HG02623 (cell line): ENCODE results near the gene ENTPD8.
"Not testable (repeated sequence)": the region's sequence is repeated elsewhere in the genome, so short reads cannot be mapped to it uniquely, and the experiment has no call there.

ENCODE experiments used
- ATAC-seq: cut with Tn5 transposase; IDR thresholded peaks from one replicate; pipeline ENCODE4 v1.9.1; 2021; ENCODE audit warnings: moderate library complexity; ENCODE audit not compliant: unreplicated experiment

ENTPD8 gene

GRCh38 chr9:137411645-137412380 lies 29.3 kb downstream of the ENTPD8 start:
- ATAC-seq: no peak

- ATAC-seq: no peak
Observed at GRCh38 chr9:137411260-137411644, 29.9 kb downstream of the ENTPD8 start.

GRCh38 chr9:137410891-137411249 lies 30.3 kb downstream of the ENTPD8 start:
- no peak for ATAC-seq

GRCh38 chr9:137410236-137410890 lies 30.8 kb downstream of the ENTPD8 start:
- ATAC-seq: not testable (repeated sequence)

- no peak for ATAC-seq
Observed at GRCh38 chr9:137409515-137409914, 31.6 kb downstream of the ENTPD8 start.

- no peak for ATAC-seq
Observed at GRCh38 chr9:137408651-137409405, 32.3 kb downstream of the ENTPD8 start.

GRCh38 chr9:137407590-137408300 lies 33.4 kb downstream of the ENTPD8 start:
- ATAC-seq: no peak

GRCh38 chr9:137406876-137407589 lies 34.1 kb downstream of the ENTPD8 start:
- ATAC-seq: no peak

GRCh38 chr9:137406085-137406760 lies 34.9 kb downstream of the ENTPD8 start:
- ATAC-seq: no peak

GRCh38 chr9:137405677-137406081 lies 35.5 kb downstream of the ENTPD8 start:
- ATAC-seq: no peak

GRCh38 chr9:137404961-137405567 lies 36.1 kb downstream of the ENTPD8 start:
- ATAC-seq: no peak

GRCh38 chr9:137403269-137403668 lies 37.9 kb downstream of the ENTPD8 start:
- no peak for ATAC-seq

GRCh38 chr9:137402746-137403145 lies 38.4 kb downstream of the ENTPD8 start:
- no peak for ATAC-seq

GRCh38 chr9:137398561-137399468 lies 42.3 kb downstream of the ENTPD8 start:
- no peak for ATAC-seq

GRCh38 chr9:137397675-137398423 lies 43.3 kb downstream of the ENTPD8 start:
- no peak for ATAC-seq

- no peak for ATAC-seq
Observed at GRCh38 chr9:137396634-137397367, 44.4 kb downstream of the ENTPD8 start.

- no peak for ATAC-seq
Observed at GRCh38 chr9:137396227-137396626, 44.9 kb downstream of the ENTPD8 start.
